Fibroblast of lung (primary cell): ENCODE measurements around the gene STRA8. TPM values are rescaled to one million over a fixed set of nuclear protein-coding genes. Genes with fewer than 3 reads are reported as not detected.

Experiments used
- DNase-seq, 2 donors: peaks; one replicate each; pipeline versions ENCODE4 v3.0.0 to v3.0.0-alpha.2; 2010; ENCODE audit warnings: low read depth in 2 of 2
- H2AFZ ChIP-seq: 2 replicates; pipeline ENCODE4 v1.5.1; 2012; ENCODE audit warnings: low read length, control low read depth, inconsistent platforms
- H3K27ac ChIP-seq: 2 replicates; pipeline ENCODE4 v1.5.1; 2011; ENCODE audit warnings: low read length, control low read depth; ENCODE audit not compliant: insufficient read depth
- H3K27me3 ChIP-seq: 2 replicates; pipeline ENCODE4 v1.5.1; 2011; ENCODE audit warnings: mild to moderate bottlenecking, low read length; ENCODE audit not compliant: control insufficient read depth, insufficient read depth
- H3K36me3 ChIP-seq: 2 replicates; pipeline ENCODE4 v1.5.1; 2011; ENCODE audit warnings: low read length; ENCODE audit not compliant: control insufficient read depth, insufficient read depth
- H3K4me1 ChIP-seq: 2 replicates; pipeline ENCODE4 v1.5.1; 2011; ENCODE audit warnings: low read length; ENCODE audit not compliant: control insufficient read depth, insufficient read depth; ENCODE audit errors: extremely low read depth
- H3K4me2 ChIP-seq: 2 replicates; pipeline ENCODE4 v1.5.1; 2011; ENCODE audit warnings: low read length, control low read depth; ENCODE audit not compliant: insufficient read depth; ENCODE audit errors: extremely low read depth
- H3K4me3 ChIP-seq, 4 experiments: fragments of 200-600 bp in 1 of 4; sonication (generic) in 1 of 4; replicated peaks in 1 of 4; 2 replicates each; pipeline ENCODE4 v1.5.1; 2011 to 2016; ENCODE audit warnings: low read length in 4 of 4, low read depth in 3 of 4, mild to moderate bottlenecking in 3 of 4, control low read depth in 2 of 4, inconsistent platforms in 1 of 4, mixed read lengths in 1 of 4; ENCODE audit not compliant: insufficient read depth in 1 of 4; ENCODE audit errors: control extremely low read depth in 1 of 4
- H3K79me2 ChIP-seq: 2 replicates; pipeline ENCODE4 v1.5.1; 2012; ENCODE audit warnings: mild to moderate bottlenecking, low read length, inconsistent platforms; ENCODE audit not compliant: control insufficient read depth, insufficient read depth
- H3K9ac ChIP-seq: 2 replicates; pipeline ENCODE4 v1.5.1; 2011; ENCODE audit warnings: mild to moderate bottlenecking, low read length, control low read depth; ENCODE audit not compliant: insufficient read depth
- H3K9me3 ChIP-seq: 2 replicates; pipeline ENCODE4 v1.5.1; 2012; ENCODE audit warnings: low read depth, low read length; ENCODE audit not compliant: control insufficient read depth, insufficient read depth
- H4K20me1 ChIP-seq: 2 replicates; pipeline ENCODE4 v1.5.1; 2011; ENCODE audit warnings: low read length; ENCODE audit not compliant: control insufficient read depth, insufficient read depth; ENCODE audit errors: extremely low read depth
- CTCF ChIP-seq, 2 donors: IDR thresholded peaks in 1 of 2; conservative IDR thresholded peaks in 1 of 2; 1 replicate in 1 of 2; 2 replicates in 1 of 2; pipeline ENCODE4 v1.5.1; 2011 to 2012; ENCODE audit warnings: low read length in 2 of 2, control low read depth in 1 of 2, inconsistent platforms in 1 of 2, low read depth in 1 of 2, mild to moderate bottlenecking in 1 of 2
- EZH2 ChIP-seq: IDR thresholded peaks from 2 replicates; pipeline ENCODE4 v1.5.1; 2012; ENCODE audit warnings: low read length, control low read depth, mild to moderate bottlenecking; ENCODE audit errors: missing control alignments
- polyA plus RNA-seq, 2 donors: library from polyadenylated mRNA; depleted of rRNA in 1 of 2; stranded (reverse) in 1 of 2; unstranded in 1 of 2; fragments of >200 nt; gene quantifications; 2 replicates each; pipeline ENCODE4 v1.2.1, GENCODE V29; 2011 to 2012; ENCODE audit warnings: missing spikeins in 1 of 2
- total RNA-seq: library from RNA; depleted of rRNA; stranded (reverse); fragments of >200 nt; gene quantifications from 2 replicates; pipeline ENCODE4 v1.2.1, GENCODE V29; 2014

The STRA8 gene
- total and polyA plus RNA-seq, 2 donors (not counting 1 experiment from before 2014, with no cell fraction given): not detected

GRCh38 chr7:135239263-135239662, 5.6 kb downstream of the STRA8 start:
- Histone ChIP-seq H3K27ac (no peak overlapping the region), H3K9ac (no peak overlapping the region), H2AFZ (no peak overlapping the region), H3K9me3 (no peaks in the 10 kb centered on the region), H3K4me3 (no peak overlapping the region), H3K36me3 (no peaks in the 10 kb centered on the region), H3K79me2 (no peaks in the 10 kb centered on the region), H3K4me2 (no peak overlapping the region), H3K4me1 (no peaks in the 10 kb centered on the region), H4K20me1 (no peaks in the 10 kb centered on the region), H3K27me3 (peaks cover 16% of the 10 kb centered on the region)
- no peak for DNase-seq
- TF ChIP-seq CTCF (conservative IDR thresholded peaks at IDR 0.05 in 1 of 2, IDR thresholded peaks at IDR 0.05 in 1 of 2; ENCODE audit: low read depth in 1 of 2, low read length in 2 of 2): no peak
- TF ChIP-seq EZH2: no peak

- Histone ChIP-seq H3K9ac (no peak overlapping the region), H3K36me3 (no peaks in the 10 kb centered on the region), H3K27ac (no peak overlapping the region), H2AFZ (no peak overlapping the region), H3K9me3 (no peaks in the 10 kb centered on the region), H3K4me3 (no peak overlapping the region), H3K4me1 (no peaks in the 10 kb centered on the region), H4K20me1 (no peaks in the 10 kb centered on the region), H3K27me3 (peaks cover 16% of the 10 kb centered on the region), H3K79me2 (no peaks in the 10 kb centered on the region), H3K4me2 (no peak overlapping the region)
- DNase-seq: no peak
- no peak for TF ChIP-seq CTCF (conservative IDR thresholded peaks at IDR 0.05 in 1 of 2, IDR thresholded peaks at IDR 0.05 in 1 of 2; ENCODE audit: low read depth in 1 of 2, low read length in 2 of 2)
- TF ChIP-seq EZH2: no peak
Observed at GRCh38 chr7:135240441-135240840, 6.8 kb downstream of the STRA8 start.

GRCh38 chr7:135242096-135242684, 8.6 kb downstream of the STRA8 start:
- H3K4me3 ChIP-seq: no peak overlapping the region
- H2AFZ ChIP-seq: no peak overlapping the region
- H3K27me3 ChIP-seq: peaks cover 16% of the 10 kb centered on the region
- no peaks in the 10 kb centered on the region for H3K4me1 ChIP-seq
- no peak overlapping the region for H3K9ac ChIP-seq
- peak; percentile 5 for TF ChIP-seq EZH2
- TF ChIP-seq CTCF (conservative IDR thresholded peaks at IDR 0.05 in 1 of 2, IDR thresholded peaks at IDR 0.05 in 1 of 2; ENCODE audit: low read depth in 1 of 2, low read length in 2 of 2): no peak
- no peak overlapping the region for H3K27ac ChIP-seq
- no peaks in the 10 kb centered on the region for H3K9me3 ChIP-seq
- no peak overlapping the region for H3K4me2 ChIP-seq
- no peaks in the 10 kb centered on the region for H3K79me2 ChIP-seq
- H3K36me3 ChIP-seq: no peaks in the 10 kb centered on the region
- no peak for DNase-seq
- H4K20me1 ChIP-seq: no peaks in the 10 kb centered on the region
